ENCODE measurements around the gene C7orf33. TPM values are rescaled to one million over a fixed set of nuclear protein-coding genes. Genes with fewer than 3 reads are reported as not detected.

Gene C7orf33
- total and polyA plus RNA-seq, 2 of the 8 experiments (the other 6 are each of a cell fraction or from before 2014, with no cell fraction given): not detected

- Histone ChIP-seq H3K18ac (ENCODE audit: extremely low read depth, low read length) (no peak overlapping the region), H3K27me3 (replicated peaks in 1 of 4; ENCODE audit: control insufficient read depth in 3 of 4, extremely low read depth in 1 of 4, insufficient read depth in 3 of 4, low read length in 3 of 4) (no peaks in the 10 kb centered on the region), H3K4me2 (ENCODE audit: insufficient read depth in 1 of 2, low read depth in 2 of 2, low read length in 2 of 2) (no peak overlapping the region), H3K79me1 (ENCODE audit: low read depth, low read length) (no peaks in the 10 kb centered on the region), H3K56ac (replicated peaks; ENCODE audit: insufficient read length, low read depth, low read length) (no peak overlapping the region), H3K4ac (replicated peaks; ENCODE audit: insufficient read length, low read depth, low read length) (no peak overlapping the region), H2BK5ac (ENCODE audit: low read depth, low read length) (no peak overlapping the region), H3K79me2 (ENCODE audit: control insufficient read depth in 1 of 2, insufficient read depth in 2 of 2, low read length in 2 of 2) (no peaks in the 10 kb centered on the region), H4K91ac (replicated peaks; ENCODE audit: insufficient read length, low read length) (no peak overlapping the region), H2BK120ac (replicated peaks; ENCODE audit: low read depth, low read length) (no peak overlapping the region), H3K23ac (ENCODE audit: insufficient read length) (no peak overlapping the region), H4K8ac (ENCODE audit: extremely low read depth, insufficient read depth, low read length) (no peak overlapping the region), H3K9me3 (ENCODE audit: insufficient read depth in 2 of 2, low read depth in 1 of 2, low read length in 1 of 2) (no peaks in the 10 kb centered on the region), H2AFZ (ENCODE audit: low read length) (peak overlapping the region; percentile 6; the same call in 1 of the 2 replicates), H2AK5ac (ENCODE audit: low read depth, low read length) (no peak overlapping the region), H4K5ac (ENCODE audit: insufficient read length, low read depth, low read length) (no peak overlapping the region), H3K4me1 (replicated peaks in 1 of 4; ENCODE audit: control insufficient read depth in 3 of 4, insufficient read depth in 4 of 4, low read length in 3 of 4) (peaks cover 0 to 7% (median 3%) of the 10 kb centered on the region in 4 experiments; a peak in 3 of 7 replicates), H4K20me1 (replicated peaks in 1 of 2; ENCODE audit: control insufficient read depth in 1 of 2, insufficient read depth in 2 of 2, low read length in 2 of 2) (no peaks in the 10 kb centered on the region), H3K14ac (ENCODE audit: insufficient read length) (no peak overlapping the region), H3K4me3 (ENCODE audit: extremely low read depth in 1 of 4, insufficient read depth in 2 of 4, low read depth in 3 of 4, low read length in 4 of 4) (no peak overlapping the region), H2BK12ac (ENCODE audit: low read depth, low read length) (no peak overlapping the region), H3K23me2 (ENCODE audit: low read depth, low read length) (no peaks in the 10 kb centered on the region), H3K36me3 (ENCODE audit: control insufficient read depth in 2 of 4, insufficient read depth in 4 of 4, low read length in 3 of 4) (no peaks in the 10 kb centered on the region; a peak in 1 of 8 replicates), H2BK20ac (ENCODE audit: low read length) (no peak overlapping the region), H3K9ac (replicated peaks in 1 of 4; ENCODE audit: extremely low read depth in 1 of 4, low read depth in 3 of 4, low read length in 3 of 4) (no peak overlapping the region), H2BK15ac (ENCODE audit: low read length) (no peak overlapping the region), H3K27ac (ENCODE audit: low read depth, low read length) (no peak overlapping the region)
- FAIRE-seq (no peak), DNase-seq (ENCODE audit: low read depth in 1 of 2, low spot score in 2 of 2) (no peak)
- POLR2A ChIA-PET (ENCODE audit: partially characterized antibody): interaction anchor here (0.5 to 1.5 kb wide), 2 partner anchors 12 to 230 kb away, joined by 4 to 6 read pairs; no protein-coding TSS in a partner anchor
- CTCF ChIA-PET (ENCODE audit: partially characterized antibody): interaction anchor here (0.6 to 4.9 kb wide), 7 partner anchors 9 to 123 kb away, joined by 3 to 26 read pairs (median 4); no protein-coding TSS in a partner anchor
- WGBS, 2 experiments (ENCODE audit: extremely low coverage in 1 of 2, insufficient coverage in 1 of 2, insufficient read length in 1 of 2, insufficient replicate concordance in 2 of 2, low coverage in 1 of 2, low lambda C conversion rate in 2 of 2, missing lambda C conversion rate in 1 of 2): 81% methylated on average over 10 of the region's 10 CpGs; no CpG with 5 or more reads in 1 of the 2 experiments
- TF ChIP-seq, protein P1, sequence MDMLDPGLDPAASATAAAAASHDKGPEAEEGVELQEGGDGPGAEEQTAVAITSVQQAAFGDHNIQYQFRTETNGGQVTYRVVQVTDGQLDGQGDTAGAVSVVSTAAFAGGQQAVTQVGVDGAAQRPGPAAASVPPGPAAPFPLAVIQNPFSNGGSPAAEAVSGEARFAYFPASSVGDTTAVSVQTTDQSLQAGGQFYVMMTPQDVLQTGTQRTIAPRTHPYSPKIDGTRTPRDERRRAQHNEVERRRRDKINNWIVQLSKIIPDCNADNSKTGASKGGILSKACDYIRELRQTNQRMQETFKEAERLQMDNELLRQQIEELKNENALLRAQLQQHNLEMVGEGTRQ (IDR thresholded peaks at IDR 0.05; ENCODE audit: low read length): no peak
- TF ChIP-seq SP4 (IDR thresholded peaks at IDR 0.05; ENCODE audit: low read length) (no peak), EZH2 (IDR thresholded peaks at IDR 0.05; ENCODE audit: low read depth, low read length, severe bottlenecking) (no peak), YY1 (IDR thresholded peaks at IDR 0.05; ENCODE audit: low read depth, low read length) (no peak), BACH1 (IDR thresholded peaks at IDR 0.05; ENCODE audit: low read length) (no peak), PHF8 (conservative IDR thresholded peaks at IDR 0.05; ENCODE audit: low read depth, low read length) (no peak), EP300 (IDR thresholded peaks at IDR 0.05; ENCODE audit: borderline replicate concordance in 1 of 2, low read depth in 2 of 2, low read length in 2 of 2) (no peak), EGR1 (IDR thresholded peaks at IDR 0.05; ENCODE audit: borderline replicate concordance, low read depth, low read length) (no peak), TAF7 (optimal IDR thresholded peaks at IDR 0.05; ENCODE audit: borderline replicate concordance, low read depth, low read length) (no peak), E2F6 (IDR thresholded peaks at IDR 0.05) (no peak), POU5F1 (IDR thresholded peaks at IDR 0.05; ENCODE audit: low read depth, low read length) (no peak)
These were observed 33.2 kb downstream of the C7orf33 start for GRCh38 chr7:148623586-148624282.

All from H1 (cell line).